ENCODE results near the gene SIT1.

Gene SIT1

DNA sequence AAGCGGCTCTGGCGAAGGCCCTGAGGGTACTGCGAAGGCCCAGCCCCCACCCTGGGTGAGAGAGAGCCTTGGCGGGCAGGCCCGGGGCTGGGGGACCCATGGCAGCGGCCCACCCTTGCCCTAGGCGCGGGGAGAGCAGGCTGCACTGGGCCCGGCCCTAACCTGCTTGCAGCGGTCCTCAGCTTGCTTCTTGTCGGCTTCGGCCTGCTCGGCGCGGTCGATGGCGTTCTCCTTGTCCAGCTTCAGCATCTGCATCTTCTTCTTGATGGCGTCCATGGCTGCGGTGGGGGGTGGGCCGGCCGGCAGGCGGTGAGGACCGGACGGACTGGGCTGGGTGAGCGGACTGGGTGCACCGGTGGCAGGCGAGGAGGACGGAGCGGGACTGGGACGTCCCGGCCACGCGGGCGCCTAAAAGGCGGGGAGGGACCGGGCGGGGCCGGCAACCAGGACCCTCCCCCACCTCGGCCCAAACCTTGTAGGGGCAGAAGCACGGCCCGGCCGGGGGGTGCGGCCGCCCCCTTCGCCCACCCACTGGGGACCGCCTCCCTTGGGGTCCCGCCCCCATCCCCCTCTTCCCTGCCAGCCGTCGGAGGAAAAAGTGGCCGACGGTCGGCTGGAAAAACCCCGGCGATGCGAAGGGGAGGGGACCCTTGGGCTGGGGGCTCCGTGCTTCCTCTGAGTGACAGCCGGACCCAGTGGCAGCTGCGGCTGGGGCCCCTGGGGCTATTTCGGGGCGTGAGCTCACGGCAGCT is 39.0 kb upstream of the SIT1 start, which contains the start of gene TPM2:
Gene TPM2 (minus strand): TSS at position 384 of the 752 bp plus-strand sequence. CDS start 108 bp downstream, at position 276.
- peaks cover 11% of the 10 kb centered on the region for H3K4me1 ChIP-seq (ENCODE audit: control insufficient read depth, insufficient read depth, low read length)
- H3K9me3 ChIP-seq (ENCODE audit: control insufficient read depth, insufficient read depth, low read length): no peaks in the 10 kb centered on the region
- H3K27me3 ChIP-seq (ENCODE audit: control insufficient read depth, insufficient read depth, low read length): no peaks in the 10 kb centered on the region
- peak within 1 kb of the TSS; percentile 76 for H3K9ac ChIP-seq (ENCODE audit: low read depth, low read length)
- H3K36me3 ChIP-seq (ENCODE audit: control insufficient read depth, insufficient read depth, low read length): peaks cover 39% of the 10 kb centered on the region
- peak within 1 kb of the TSS; percentile 80 for H3K4me3 ChIP-seq (ENCODE audit: low read depth, low read length)
- H3K27ac ChIP-seq (ENCODE audit: low read depth, low read length): peak within 1 kb of the TSS; percentile 78

DNA sequence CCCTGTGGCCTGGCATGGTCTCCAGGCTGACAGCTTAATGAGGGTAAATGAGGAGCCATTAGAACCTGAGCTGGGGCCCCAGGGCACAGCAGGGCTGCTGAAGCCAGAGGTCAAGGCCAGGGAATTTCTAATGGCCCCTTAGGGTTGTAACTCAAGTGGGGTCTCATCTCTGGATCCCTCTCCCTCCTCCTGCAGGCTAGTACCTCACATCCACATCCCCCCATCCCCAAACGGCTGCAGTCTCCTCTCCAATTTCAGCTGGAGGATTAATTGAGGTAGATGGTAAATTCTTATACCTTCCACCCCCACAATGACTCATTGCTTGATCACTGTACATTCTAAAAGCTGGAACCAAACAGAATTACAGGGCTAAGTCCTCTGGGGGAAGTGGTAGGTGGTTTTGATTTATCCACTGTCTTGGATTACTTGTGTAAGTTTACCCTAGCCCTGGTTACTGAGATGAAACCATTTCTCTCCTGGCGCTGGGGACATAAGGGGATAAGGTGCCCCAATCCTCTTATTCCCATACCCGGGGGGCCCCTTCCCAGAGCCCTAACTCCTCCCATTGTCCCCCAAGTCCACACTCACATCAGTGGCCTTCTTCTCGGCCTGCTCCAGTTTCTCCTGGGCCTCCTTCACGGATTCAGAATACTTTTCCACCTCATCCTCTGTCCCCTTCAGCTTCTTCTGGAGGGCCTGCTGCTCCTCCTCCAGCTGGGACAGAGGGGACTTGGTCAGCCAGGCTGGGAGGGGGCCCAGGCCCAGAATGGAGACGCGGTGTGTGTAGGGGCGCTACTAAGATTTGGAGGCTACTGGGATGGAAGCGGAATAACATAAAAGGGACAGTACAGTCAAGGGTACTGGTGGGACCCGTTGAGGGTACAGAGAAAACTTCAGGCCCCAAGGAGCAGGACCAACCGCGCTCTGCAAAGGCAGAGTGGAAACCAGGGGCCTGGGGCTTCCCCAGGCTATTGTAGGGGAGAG is 38.1 kb upstream of the SIT1 start:
- H3K9ac ChIP-seq (ENCODE audit: low read depth, low read length): peak overlapping the region; percentile 76
- peaks cover 11% of the 10 kb centered on the region for H3K4me1 ChIP-seq (ENCODE audit: control insufficient read depth, insufficient read depth, low read length)
- H3K9me3 ChIP-seq (ENCODE audit: control insufficient read depth, insufficient read depth, low read length): no peaks in the 10 kb centered on the region
- H3K4me3 ChIP-seq (ENCODE audit: low read depth, low read length): peak overlapping the region; percentile 80
- H3K36me3 ChIP-seq (ENCODE audit: control insufficient read depth, insufficient read depth, low read length): peaks cover 47% of the 10 kb centered on the region
- H3K27ac ChIP-seq (ENCODE audit: low read depth, low read length): peak overlapping the region; percentile 78
- no peaks in the 10 kb centered on the region for H3K27me3 ChIP-seq (ENCODE audit: control insufficient read depth, insufficient read depth, low read length)

DNA sequence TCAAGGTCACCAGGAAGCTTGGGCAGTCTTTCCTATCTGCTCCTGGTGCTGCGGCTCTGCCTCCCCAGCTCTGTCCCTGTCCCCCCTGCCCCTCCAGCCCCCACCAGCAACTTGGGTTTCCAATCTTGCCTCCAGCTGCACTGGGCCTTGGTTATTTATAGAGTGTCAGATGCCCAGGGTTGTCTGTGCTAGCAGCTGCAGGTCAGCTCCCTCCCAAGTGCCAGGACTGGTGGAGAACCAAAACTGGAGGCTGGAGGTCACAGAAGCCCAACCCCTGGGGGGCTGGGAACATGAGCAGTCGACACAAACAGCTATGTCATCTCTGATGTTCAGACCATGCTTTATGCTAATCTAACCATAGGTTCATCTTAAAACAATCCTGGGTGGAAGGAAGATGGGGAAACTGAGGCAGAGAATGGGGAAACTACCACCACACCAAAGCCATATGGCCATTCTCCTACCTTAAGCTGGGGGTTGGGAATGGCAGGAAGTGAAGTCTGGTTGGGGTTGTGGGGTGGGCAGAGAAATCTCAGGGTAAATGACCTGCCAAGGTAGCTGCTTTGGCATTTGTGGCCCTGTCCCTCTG is 37.3 kb upstream of the SIT1 start:
- Histone ChIP-seq H3K27me3 (ENCODE audit: control insufficient read depth, insufficient read depth, low read length) (no peaks in the 10 kb centered on the region), H3K4me3 (ENCODE audit: low read depth, low read length) (peak overlapping the region; percentile 80), H3K4me1 (ENCODE audit: control insufficient read depth, insufficient read depth, low read length) (peaks cover 11% of the 10 kb centered on the region), H3K9me3 (ENCODE audit: control insufficient read depth, insufficient read depth, low read length) (no peaks in the 10 kb centered on the region), H3K36me3 (ENCODE audit: control insufficient read depth, insufficient read depth, low read length) (peaks cover 55% of the 10 kb centered on the region), H3K27ac (ENCODE audit: low read depth, low read length) (no peak overlapping the region), H3K9ac (ENCODE audit: low read depth, low read length) (no peak overlapping the region)

DNA sequence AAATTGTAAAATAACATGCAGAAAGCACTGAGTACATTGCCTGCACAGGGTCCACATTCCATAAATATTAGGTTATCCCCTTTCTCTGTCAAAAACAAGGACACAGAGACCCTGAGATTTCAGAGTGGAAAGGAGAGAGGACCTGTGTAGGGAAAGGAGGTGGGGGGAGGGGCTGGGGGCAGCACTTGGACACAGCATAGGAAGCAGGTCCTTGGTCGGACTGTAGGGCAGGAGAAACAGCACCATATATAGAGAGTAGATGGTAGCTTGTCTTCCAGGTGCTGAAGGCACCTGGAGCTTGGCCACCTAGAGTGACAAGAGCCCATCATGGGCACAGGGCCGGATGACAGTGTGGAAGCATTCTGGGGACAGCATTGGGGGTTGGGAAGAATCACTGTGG is 36.6 kb upstream of the SIT1 start:
- H3K27ac ChIP-seq (ENCODE audit: low read depth, low read length): no peak overlapping the region

DNA sequence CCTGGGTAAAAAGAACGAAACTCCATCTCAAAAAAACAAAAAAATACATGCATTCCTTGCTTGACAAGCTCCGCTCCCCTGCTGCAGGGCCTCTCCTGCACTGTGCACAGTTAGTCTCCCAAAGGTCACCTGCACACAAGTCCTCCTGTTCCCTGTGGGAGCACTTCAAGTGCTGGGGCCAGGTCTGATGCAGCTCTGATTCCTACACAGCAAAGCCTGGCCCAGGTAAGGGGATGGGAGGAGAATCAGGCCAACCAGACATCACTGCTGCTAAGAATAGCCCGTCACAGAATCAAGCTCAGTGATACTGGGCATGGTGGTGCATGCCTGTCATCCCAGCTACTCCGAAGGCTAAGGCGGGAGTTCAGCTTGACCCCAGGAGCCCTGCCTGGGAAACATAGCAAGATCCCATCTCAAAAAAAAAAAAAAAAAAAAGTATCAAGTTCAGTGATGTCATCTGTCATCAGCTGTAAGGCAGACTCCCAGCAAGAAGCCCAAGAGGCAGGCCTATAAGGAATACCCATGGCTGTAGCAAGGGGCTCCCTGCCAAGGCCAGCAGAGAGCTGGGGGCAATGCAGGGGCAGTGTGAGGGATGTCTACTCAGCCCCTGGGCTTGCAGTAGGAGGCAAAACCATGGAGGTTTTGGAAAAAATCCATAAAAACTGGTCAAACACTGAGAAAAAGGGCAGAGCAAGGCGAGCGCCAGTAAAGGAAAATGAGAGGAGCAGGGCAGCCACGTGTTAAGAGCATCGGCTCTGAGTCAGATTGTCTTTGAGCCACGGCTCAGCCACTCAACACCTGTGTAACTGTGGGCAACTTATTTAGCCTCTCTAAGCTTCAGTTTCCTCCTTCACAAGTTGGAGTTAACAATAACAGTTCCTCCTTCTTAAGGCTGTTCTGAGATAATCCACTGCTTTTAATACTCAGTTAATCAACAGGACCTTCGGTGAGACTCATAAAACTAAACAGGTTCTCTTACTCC is 35.8 kb upstream of the SIT1 start:
- H3K36me3 ChIP-seq (ENCODE audit: control insufficient read depth, insufficient read depth, low read length): peaks cover 69% of the 10 kb centered on the region
- no peaks in the 10 kb centered on the region for H3K27me3 ChIP-seq (ENCODE audit: control insufficient read depth, insufficient read depth, low read length)
- no peaks in the 10 kb centered on the region for H3K9me3 ChIP-seq (ENCODE audit: control insufficient read depth, insufficient read depth, low read length)
- H3K27ac ChIP-seq (ENCODE audit: low read depth, low read length): no peak overlapping the region
- peaks cover 10% of the 10 kb centered on the region for H3K4me1 ChIP-seq (ENCODE audit: control insufficient read depth, insufficient read depth, low read length)
- no peak overlapping the region for H3K4me3 ChIP-seq (ENCODE audit: low read depth, low read length)
- no peak overlapping the region for H3K9ac ChIP-seq (ENCODE audit: low read depth, low read length)

More for the DNA sequence above, 36.6 kb upstream of the SIT1 start:
- Histone ChIP-seq H3K9me3 (ENCODE audit: control insufficient read depth, insufficient read depth, low read length) (no peaks in the 10 kb centered on the region), H3K9ac (ENCODE audit: low read depth, low read length) (no peak overlapping the region), H3K27me3 (ENCODE audit: control insufficient read depth, insufficient read depth, low read length) (no peaks in the 10 kb centered on the region), H3K4me3 (ENCODE audit: low read depth, low read length) (no peak overlapping the region), H3K4me1 (ENCODE audit: control insufficient read depth, insufficient read depth, low read length) (peaks cover 11% of the 10 kb centered on the region), H3K36me3 (ENCODE audit: control insufficient read depth, insufficient read depth, low read length) (peaks cover 63% of the 10 kb centered on the region)

DNA sequence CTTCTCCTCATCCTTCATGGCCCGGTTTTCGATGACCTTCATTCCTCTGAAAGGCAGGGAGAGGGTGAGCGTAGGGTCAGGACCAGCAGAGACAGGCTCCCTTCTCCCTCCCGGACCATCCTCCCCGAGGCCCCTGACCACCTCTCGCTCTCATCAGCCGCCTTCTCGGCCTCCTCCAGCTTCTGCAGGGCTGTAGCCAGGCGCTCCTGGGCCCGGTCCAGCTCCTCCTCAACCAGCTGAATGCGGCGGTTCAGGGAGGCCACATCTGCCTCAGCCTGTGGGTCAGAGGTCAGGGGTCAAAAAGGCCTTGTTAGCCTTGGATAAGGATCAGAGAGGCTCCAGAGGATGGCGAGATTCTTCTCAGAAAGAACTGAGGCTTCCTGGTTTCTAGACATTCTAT is 34.8 kb upstream of the SIT1 start:
- H3K4me3 ChIP-seq (ENCODE audit: low read depth, low read length): no peak overlapping the region
- peaks cover 69% of the 10 kb centered on the region for H3K36me3 ChIP-seq (ENCODE audit: control insufficient read depth, insufficient read depth, low read length)
- no peak overlapping the region for H3K27ac ChIP-seq (ENCODE audit: low read depth, low read length)
- no peaks in the 10 kb centered on the region for H3K9me3 ChIP-seq (ENCODE audit: control insufficient read depth, insufficient read depth, low read length)
- peaks cover 12% of the 10 kb centered on the region for H3K4me1 ChIP-seq (ENCODE audit: control insufficient read depth, insufficient read depth, low read length)
- H3K9ac ChIP-seq (ENCODE audit: low read depth, low read length): no peak overlapping the region
- H3K27me3 ChIP-seq (ENCODE audit: control insufficient read depth, insufficient read depth, low read length): no peaks in the 10 kb centered on the region

DNA sequence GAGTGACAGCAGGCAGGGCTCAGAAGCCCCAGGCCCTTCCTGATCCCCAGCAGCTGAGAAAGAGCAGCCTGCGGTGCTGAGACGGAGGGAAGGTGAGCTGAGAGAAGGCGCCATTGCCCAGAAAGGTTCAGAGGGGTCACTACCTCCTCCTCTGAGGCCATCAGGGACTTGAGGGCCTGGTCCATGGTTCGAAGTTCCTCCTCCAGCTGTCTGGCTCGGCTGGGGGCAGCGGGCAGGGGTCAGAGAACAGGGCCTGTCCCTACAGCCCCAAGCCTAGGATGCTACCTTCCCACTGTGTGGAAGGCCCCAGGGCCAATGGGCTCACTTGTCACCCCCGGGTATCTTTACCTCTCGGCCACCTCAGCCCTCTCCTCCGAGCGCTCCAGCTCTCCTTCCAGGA is 34.2 kb upstream of the SIT1 start:
- Histone ChIP-seq H3K9ac (ENCODE audit: low read depth, low read length) (no peak overlapping the region), H3K9me3 (ENCODE audit: control insufficient read depth, insufficient read depth, low read length) (no peaks in the 10 kb centered on the region), H3K27ac (ENCODE audit: low read depth, low read length) (no peak overlapping the region), H3K27me3 (ENCODE audit: control insufficient read depth, insufficient read depth, low read length) (no peaks in the 10 kb centered on the region), H3K4me3 (ENCODE audit: low read depth, low read length) (no peak overlapping the region), H3K36me3 (ENCODE audit: control insufficient read depth, insufficient read depth, low read length) (peaks cover 69% of the 10 kb centered on the region), H3K4me1 (ENCODE audit: control insufficient read depth, insufficient read depth, low read length) (peaks cover 13% of the 10 kb centered on the region)

DNA sequence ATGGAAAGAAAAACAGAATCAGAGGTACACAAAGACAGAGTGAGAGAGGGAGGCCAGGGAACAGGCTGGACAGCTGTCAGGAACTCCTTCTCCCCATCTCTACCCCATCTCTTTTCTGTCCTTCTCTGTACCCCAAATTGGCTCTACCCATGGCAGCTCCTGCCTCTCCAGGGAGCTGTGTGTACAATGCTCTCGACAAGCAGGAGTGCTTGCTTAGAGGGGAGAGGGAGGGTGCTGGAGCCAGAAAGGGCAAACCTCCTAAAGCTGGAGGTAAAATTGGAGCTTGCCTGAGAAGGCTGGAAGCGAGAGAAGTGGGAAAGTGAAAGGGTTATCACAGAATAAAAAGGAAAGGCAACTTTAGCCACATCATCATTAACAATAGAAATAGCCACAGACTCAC is 32.6 kb upstream of the SIT1 start:
- no peak overlapping the region for H3K9ac ChIP-seq (ENCODE audit: low read depth, low read length)
- H3K27ac ChIP-seq (ENCODE audit: low read depth, low read length): no peak overlapping the region
- no peak overlapping the region for H3K4me3 ChIP-seq (ENCODE audit: low read depth, low read length)
- H3K27me3 ChIP-seq (ENCODE audit: control insufficient read depth, insufficient read depth, low read length): no peaks in the 10 kb centered on the region
- H3K9me3 ChIP-seq (ENCODE audit: control insufficient read depth, insufficient read depth, low read length): no peaks in the 10 kb centered on the region
- peaks cover 8% of the 10 kb centered on the region for H3K4me1 ChIP-seq (ENCODE audit: control insufficient read depth, insufficient read depth, low read length)
- H3K36me3 ChIP-seq (ENCODE audit: control insufficient read depth, insufficient read depth, low read length): peaks cover 65% of the 10 kb centered on the region

DNA sequence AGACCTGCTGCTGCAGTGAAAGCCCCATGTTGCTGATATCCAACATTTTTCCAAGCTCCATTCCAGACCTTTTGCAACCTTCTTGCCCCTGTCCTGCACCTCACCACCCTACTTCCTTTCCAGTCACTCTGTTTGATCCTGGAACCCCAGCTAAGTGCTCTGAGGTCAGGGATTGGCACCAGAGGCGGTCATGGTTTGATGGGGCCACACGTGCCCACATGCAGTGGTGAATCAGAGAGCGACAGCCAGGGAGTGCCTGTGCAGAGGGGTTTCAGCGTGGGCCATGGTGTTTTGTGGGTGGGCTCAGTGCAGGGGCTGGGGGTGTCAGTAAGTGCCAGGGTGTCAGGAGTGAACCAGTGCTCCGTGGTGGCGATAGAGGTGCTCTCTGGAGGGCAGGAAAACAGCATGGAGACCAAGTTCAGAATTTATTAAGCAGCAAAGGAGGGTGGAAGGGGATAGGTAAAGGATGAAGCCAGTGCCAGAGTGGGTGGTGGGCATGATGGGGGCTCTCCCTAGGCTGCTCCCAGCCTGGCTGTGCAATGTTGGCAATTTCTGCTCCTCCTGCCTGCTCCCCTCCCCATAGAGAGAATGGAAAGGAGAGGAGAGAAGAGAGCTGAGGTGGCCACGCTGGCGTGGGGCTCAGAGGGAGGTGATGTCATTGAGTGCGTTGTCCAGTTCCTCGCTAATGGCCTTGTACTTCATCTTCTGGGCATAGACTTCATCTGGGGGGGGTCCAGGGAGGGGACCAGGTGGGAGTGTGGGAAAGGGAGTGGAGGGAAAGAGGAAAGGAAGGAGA is 32.0 kb upstream of the SIT1 start:
- Histone ChIP-seq H3K9me3 (ENCODE audit: control insufficient read depth, insufficient read depth, low read length) (no peaks in the 10 kb centered on the region), H3K9ac (ENCODE audit: low read depth, low read length) (no peak overlapping the region), H3K27me3 (ENCODE audit: control insufficient read depth, insufficient read depth, low read length) (no peaks in the 10 kb centered on the region), H3K27ac (ENCODE audit: low read depth, low read length) (no peak overlapping the region), H3K4me3 (ENCODE audit: low read depth, low read length) (no peak overlapping the region), H3K36me3 (ENCODE audit: control insufficient read depth, insufficient read depth, low read length) (peaks cover 59% of the 10 kb centered on the region), H3K4me1 (ENCODE audit: control insufficient read depth, insufficient read depth, low read length) (peaks cover 4% of the 10 kb centered on the region)
